Endothelial cell of umbilical vein (primary cell): Measurements from ENCODE around the gene ZFX. TPM values are rescaled to one million over a fixed set of nuclear protein-coding genes. Genes with fewer than 3 reads are reported as not detected.

ENCODE experiments used
- BruUV-seq: library from RNA; stranded (reverse); fragments of 400-500 nt; replicated peaks from 2 replicates; lab custom pipeline; 2021; lab: Mats Ljungman, UMichigan
- CTCF ChIA-PET: fragments of 300-600, 350-600 bp; sonication (Branson Sonifier 250); formaldehyde crosslinking; loops from one replicate; lab custom pipeline; 2021; ENCODE audit warnings: antibody characterized with exemption, inconsistent platforms; lab: Charles Lee
- POLR2A ChIA-PET: fragments of 300-600, 350-600 bp; sonication (Branson Sonifier 250); formaldehyde crosslinking; loops from one replicate; lab custom pipeline; 2021; ENCODE audit warnings: antibody characterized with exemption, inconsistent platforms; lab: Charles Lee
- DNase-seq: peaks from one replicate; pipeline ENCODE4 v3.0.0-alpha.2; 2011; ENCODE audit warnings: low read depth, low spot score
- FAIRE-seq: peaks from 2 replicates; lab custom pipeline; 2011; peaks lifted over from hg19 to GRCh38; lab: Jason Lieb, UNC
- H2AFZ ChIP-seq: 2 replicates; pipeline ENCODE4 v1.6.0; 2012; ENCODE audit warnings: low read depth, low read length, control low read depth, inconsistent platforms
- H3K27ac ChIP-seq: 2 replicates; pipeline ENCODE4 v1.5.1; 2011; ENCODE audit warnings: low read depth, mild to moderate bottlenecking, control low read depth, low read length, moderate library complexity; ENCODE audit not compliant: insufficient read depth
- H3K27me3 ChIP-seq, 2 experiments: 2 replicates each; pipeline versions ENCODE4 v1.6.0 to v1.6.1; 2011; ENCODE audit warnings: low read length in 2 of 2, mixed read lengths in 1 of 2; ENCODE audit not compliant: control insufficient read depth in 2 of 2, insufficient read depth in 2 of 2
- H3K36me3 ChIP-seq, 2 experiments: 2 replicates in 1 of 2; 3 replicates in 1 of 2; pipeline ENCODE4 v1.5.1; 2011; ENCODE audit warnings: low read length in 2 of 2, mild to moderate bottlenecking in 1 of 2, moderate library complexity in 1 of 2; ENCODE audit not compliant: control insufficient read depth in 2 of 2, insufficient read depth in 2 of 2; ENCODE audit errors: extremely low read depth in 1 of 2
- H3K4me1 ChIP-seq: 3 replicates; pipeline ENCODE4 v1.5.1; 2011; ENCODE audit warnings: mild to moderate bottlenecking, low read length; ENCODE audit not compliant: control insufficient read depth, insufficient read depth; ENCODE audit errors: extremely low read depth
- H3K4me2 ChIP-seq: 2 replicates; pipeline ENCODE4 v1.6.1; 2011; ENCODE audit warnings: low read length, control low read depth, mixed read lengths; ENCODE audit not compliant: insufficient read depth
- H3K4me3 ChIP-seq, 3 experiments: fragments of 200-600 bp in 1 of 3; sonication (generic), shearing (Covaris generic) in 1 of 3; replicated peaks in 1 of 3; 2 replicates each; pipeline ENCODE4 v1.5.1; 2011 to 2016; ENCODE audit warnings: control low read depth in 3 of 3, low read length in 3 of 3, mild to moderate bottlenecking in 2 of 3, inconsistent platforms in 1 of 3, low read depth in 1 of 3, moderate library complexity in 1 of 3; ENCODE audit not compliant: insufficient read depth in 1 of 3
- H3K79me2 ChIP-seq: 2 replicates; pipeline ENCODE4 v1.6.0; 2012; ENCODE audit warnings: low read length, inconsistent platforms; ENCODE audit not compliant: control insufficient read depth, insufficient read depth
- H3K9ac ChIP-seq: replicated peaks from 2 replicates; pipeline ENCODE3; 2011; ENCODE audit warnings: low read length, control low read depth; ENCODE audit not compliant: insufficient read depth; ENCODE audit errors: extremely low read depth
- H3K9me1 ChIP-seq: replicated peaks from 3 replicates; pipeline ENCODE4 v1.6.0; 2011; ENCODE audit warnings: mild to moderate bottlenecking, low read length; ENCODE audit not compliant: control insufficient read depth, insufficient read depth; ENCODE audit errors: extremely low read depth
- H3K9me3 ChIP-seq: replicated peaks from 2 replicates; pipeline ENCODE4 v1.5.1; 2012; ENCODE audit warnings: low read length, inconsistent platforms; ENCODE audit not compliant: control insufficient read depth, insufficient read depth
- H4K20me1 ChIP-seq: replicated peaks from 2 replicates; pipeline ENCODE3; 2011; ENCODE audit warnings: mild to moderate bottlenecking, low read length; ENCODE audit not compliant: control insufficient read depth, insufficient read depth; ENCODE audit errors: extremely low read depth
- FOS ChIP-seq: IDR thresholded peaks from 2 replicates; pipeline ENCODE4 v1.6.1; 2011; ENCODE audit warnings: mild to moderate bottlenecking, low read length, moderate library complexity, borderline replicate concordance; ENCODE audit not compliant: insufficient read depth
- GATA2 ChIP-seq: IDR thresholded peaks from 2 replicates; pipeline ENCODE4 v1.7.0; 2011; ENCODE audit warnings: low read depth, mild to moderate bottlenecking, moderate library complexity, mixed read lengths, low read length; ENCODE audit not compliant: insufficient read length, insufficient read depth
- MYC ChIP-seq: IDR thresholded peaks from one replicate; pipeline ENCODE4 v1.6.1; 2011; ENCODE audit warnings: mild to moderate bottlenecking, low read depth, low read length
- POLR2AphosphoS5 ChIP-seq: IDR thresholded peaks from 2 replicates; pipeline ENCODE4 v1.6.1; 2012; ENCODE audit warnings: low read depth, mild to moderate bottlenecking, control low read depth, low read length, moderate library complexity; ENCODE audit not compliant: insufficient read depth
- dilution Hi-C: fragments of 300-500 bp; cut with MboI; formaldehyde crosslinking; loops from one replicate; pipeline ENCODE4 v1.15.0; 2019; ENCODE audit warnings: low sequenced_read_pairs; ENCODE audit not compliant: extremely low pct_ligation_motif_present
- intact Hi-C: fragments of 100-400 bp; cut with micrococcal nuclease; formaldehyde crosslinking; loops from one replicate; pipeline ENCODE4 v1.10.0; 2022
- polyA plus RNA-seq, 4 experiments: library from polyadenylated mRNA; depleted of rRNA in 3 of 4; stranded (reverse) in 3 of 4; unstranded in 1 of 4; fragments of >200 nt; gene quantifications; 2 replicates each; pipeline versions ENCODE4 v1.2.1 to v1.2.3, GENCODE V29; 2011 to 2012; ENCODE audit warnings: missing spikeins in 1 of 4
- total RNA-seq: library from RNA; stranded (reverse); gene quantifications from 2 replicates; pipeline ENCODE4 v1.2.3, GENCODE V29; 2021
- TF ChIP-seq, protein P1 (sequence below), 2 donors: IDR thresholded peaks; 1 replicate in 1 of 2; 2 replicates in 1 of 2; pipeline ENCODE4 v1.5.1; 2011; ENCODE audit warnings: low read length in 2 of 2, mild to moderate bottlenecking in 2 of 2, moderate library complexity in 2 of 2, control low read depth in 1 of 2, inconsistent platforms in 1 of 2, low read depth in 1 of 2; ENCODE audit not compliant: insufficient read depth in 1 of 2; ENCODE audit errors: extremely low read depth in 1 of 2

ZFX gene
- total and polyA plus RNA-seq, 2 donors (not counting 3 experiments of a cell fraction or from before 2014, with no cell fraction given) = 11.4 to 34.1 TPM

GRCh38 chrX:24150051-24150790, 692 bp downstream of the ZFX start:
- FAIRE-seq (no peak), DNase-seq (peak; percentile 68)
- Histone ChIP-seq H3K9ac (peak overlapping the region; percentile 87), H2AFZ (no peak overlapping the region), H3K4me2 (peak overlapping the region; percentile 83), H3K9me1 (no peaks in the 10 kb centered on the region), H3K4me1 (peaks cover 53% of the 10 kb centered on the region), H3K9me3 (no peaks in the 10 kb centered on the region), H3K27ac (peak overlapping the region; percentile 86), H3K36me3 (no peaks in the 10 kb centered on the region), H3K4me3 (peak overlapping the region; percentile 68 to 90 (median 79)), H3K27me3 (no peaks in the 10 kb centered on the region), H4K20me1 (peaks cover 2% of the 10 kb centered on the region), H3K79me2 (peaks cover 49% of the 10 kb centered on the region)
- dilution Hi-C loops (no loop called here), intact Hi-C loops (loop anchor here (10.0 kb wide), 1 partner anchor 245 kb away; the partner anchor contains the start of genes APOO and CXorf58)
- POLR2A ChIA-PET = no interaction called here
- peak; percentile 48 for TF ChIP-seq POLR2AphosphoS5
- peak; percentile 21 for TF ChIP-seq FOS
- TF ChIP-seq, protein P1, sequence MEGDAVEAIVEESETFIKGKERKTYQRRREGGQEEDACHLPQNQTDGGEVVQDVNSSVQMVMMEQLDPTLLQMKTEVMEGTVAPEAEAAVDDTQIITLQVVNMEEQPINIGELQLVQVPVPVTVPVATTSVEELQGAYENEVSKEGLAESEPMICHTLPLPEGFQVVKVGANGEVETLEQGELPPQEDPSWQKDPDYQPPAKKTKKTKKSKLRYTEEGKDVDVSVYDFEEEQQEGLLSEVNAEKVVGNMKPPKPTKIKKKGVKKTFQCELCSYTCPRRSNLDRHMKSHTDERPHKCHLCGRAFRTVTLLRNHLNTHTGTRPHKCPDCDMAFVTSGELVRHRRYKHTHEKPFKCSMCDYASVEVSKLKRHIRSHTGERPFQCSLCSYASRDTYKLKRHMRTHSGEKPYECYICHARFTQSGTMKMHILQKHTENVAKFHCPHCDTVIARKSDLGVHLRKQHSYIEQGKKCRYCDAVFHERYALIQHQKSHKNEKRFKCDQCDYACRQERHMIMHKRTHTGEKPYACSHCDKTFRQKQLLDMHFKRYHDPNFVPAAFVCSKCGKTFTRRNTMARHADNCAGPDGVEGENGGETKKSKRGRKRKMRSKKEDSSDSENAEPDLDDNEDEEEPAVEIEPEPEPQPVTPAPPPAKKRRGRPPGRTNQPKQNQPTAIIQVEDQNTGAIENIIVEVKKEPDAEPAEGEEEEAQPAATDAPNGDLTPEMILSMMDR (IDR thresholded peaks at IDR 0.05; ENCODE audit: extremely low read depth in 1 of 2, insufficient read depth in 1 of 2, low read depth in 1 of 2, low read length in 2 of 2) = peak in 1 of 2 donors; percentile 25
- TF ChIP-seq MYC = no peak
- no peak for TF ChIP-seq GATA2
- BruUV-seq = no TSS peak
- CTCF ChIA-PET = no interaction called here
